Natural killer cell (primary cell): ENCODE results near the gene DIRAS1. TPM values are rescaled to one million over a fixed set of nuclear protein-coding genes. Genes with fewer than 3 reads are reported as not detected.

Experiments
- ATAC-seq, 3 donors: fragments of 150-1000 bp in 2 of 3; fragments of 200-7000 bp in 1 of 3; cut with Tn5 transposase; 1 replicate in 1 of 3; 2 replicates in 2 of 3; pipeline ENCODE4 v1.10.0; 2021; ENCODE audit warnings: mild to moderate bottlenecking in 2 of 3, moderate library complexity in 2 of 3
- DNase-seq, 2 donors: peaks; one replicate each; pipeline versions ENCODE4 v3.0.0 to v3.0.0-alpha.2; 2013 to 2021; ENCODE audit warnings: mixed read lengths in 1 of 2
- H3K27ac ChIP-seq: one replicate; pipeline ENCODE4 v1.5.1; 2013; ENCODE audit warnings: mild to moderate bottlenecking, low read length
- H3K27me3 ChIP-seq: one replicate; pipeline ENCODE4 v1.6.1; 2013; ENCODE audit warnings: low read length; ENCODE audit not compliant: control insufficient read depth, insufficient read depth
- H3K36me3 ChIP-seq: one replicate; pipeline ENCODE4 v1.6.1; 2013; ENCODE audit warnings: low read length; ENCODE audit not compliant: control insufficient read depth, insufficient read depth
- H3K4me1 ChIP-seq: one replicate; pipeline ENCODE4 v1.6.1; 2013; ENCODE audit warnings: low read length; ENCODE audit not compliant: control insufficient read depth, insufficient read depth
- H3K4me3 ChIP-seq: one replicate; pipeline ENCODE4 v1.5.1; 2013; ENCODE audit warnings: low read length
- H3K9me3 ChIP-seq: one replicate; pipeline ENCODE4 v1.6.1; 2013; ENCODE audit warnings: low read length; ENCODE audit not compliant: control insufficient read depth, insufficient read depth
- H3K27ac Mint-ChIP-seq, 2 donors: one replicate each; pipeline ENCODE4 v1.8.0; 2022; ENCODE audit warnings: mild to moderate bottlenecking in 2 of 2, mixed read lengths in 2 of 2, moderate library complexity in 1 of 2
- H3K27me3 Mint-ChIP-seq, 2 donors: one replicate each; pipeline ENCODE4 v1.8.0; 2022; ENCODE audit warnings: low read depth in 2 of 2, mixed read lengths in 2 of 2
- H3K36me3 Mint-ChIP-seq: one replicate; pipeline ENCODE4 v1.8.0; 2022; ENCODE audit warnings: mixed read lengths
- H3K4me1 Mint-ChIP-seq, 2 donors: one replicate each; pipeline ENCODE4 v1.8.0; 2022; ENCODE audit warnings: mixed read lengths in 2 of 2
- H3K4me3 Mint-ChIP-seq: one replicate; pipeline ENCODE4 v1.8.0; 2022; ENCODE audit warnings: mild to moderate bottlenecking, moderate library complexity, mixed read lengths
- H3K9me3 Mint-ChIP-seq, 2 donors: one replicate each; pipeline ENCODE4 v1.8.0; 2022; ENCODE audit warnings: mixed read lengths in 2 of 2
- WGBS: methylation state at CpG from one replicate; pipeline ENCODE4 v1.1.7; 2013; ENCODE audit warnings: missing lambda C conversion rate; ENCODE audit not compliant: insufficient coverage; 5-methylcytosine and 5-hydroxymethylcytosine counted together
- intact Hi-C: fragments of 100-400 bp; cut with micrococcal nuclease; formaldehyde crosslinking; loops from one replicate; pipeline ENCODE4 v1.14.2; 2022
- total RNA-seq, 4 donors: library from RNA; stranded (reverse); fragments of 120-200 nt in 1 of 4; gene quantifications; one replicate each; pipeline versions ENCODE4 v1.2.3 to v1.2.4, GENCODE V29; 2013 to 2022
- TF ChIP-seq, protein P1 (sequence below): fragments of 200-600 bp; IDR thresholded peaks from one replicate; pipeline ENCODE4 v1.8.0; 2022; ENCODE audit warnings: antibody characterized with exemption

The DIRAS1 gene
- total RNA-seq, 3 donors from 2014 or later (not counting 1 experiment from before 2014, with no cell fraction given) = 0.12 to 0.48 (median 0.18) TPM

GRCh38 chr19:2727640-2727944 lies 6.4 kb upstream of the DIRAS1 start:
- WGBS = 85% methylated on average over 16 of the region's 16 CpGs
- Histone ChIP-seq H3K9me3 (no peaks in the 10 kb centered on the region), H3K36me3 (peaks cover 4% of the 10 kb centered on the region), H3K4me3 (no peak overlapping the region), H3K27me3 (peaks cover under 1% of the 10 kb centered on the region), H3K27ac (no peak overlapping the region), H3K4me1 (peaks cover 10% of the 10 kb centered on the region)
- Mint-ChIP-seq H3K27me3 (peaks cover 7 to 8% of the 10 kb centered on the region in 2 donors), H3K9me3 (no peaks in the 10 kb centered on the region), H3K36me3 (no peaks in the 10 kb centered on the region), H3K4me1 (peaks cover 5% of the 10 kb centered on the region in 2 donors), H3K4me3 (no peak overlapping the region), H3K27ac (no peak overlapping the region)
- TF ChIP-seq, protein P1, sequence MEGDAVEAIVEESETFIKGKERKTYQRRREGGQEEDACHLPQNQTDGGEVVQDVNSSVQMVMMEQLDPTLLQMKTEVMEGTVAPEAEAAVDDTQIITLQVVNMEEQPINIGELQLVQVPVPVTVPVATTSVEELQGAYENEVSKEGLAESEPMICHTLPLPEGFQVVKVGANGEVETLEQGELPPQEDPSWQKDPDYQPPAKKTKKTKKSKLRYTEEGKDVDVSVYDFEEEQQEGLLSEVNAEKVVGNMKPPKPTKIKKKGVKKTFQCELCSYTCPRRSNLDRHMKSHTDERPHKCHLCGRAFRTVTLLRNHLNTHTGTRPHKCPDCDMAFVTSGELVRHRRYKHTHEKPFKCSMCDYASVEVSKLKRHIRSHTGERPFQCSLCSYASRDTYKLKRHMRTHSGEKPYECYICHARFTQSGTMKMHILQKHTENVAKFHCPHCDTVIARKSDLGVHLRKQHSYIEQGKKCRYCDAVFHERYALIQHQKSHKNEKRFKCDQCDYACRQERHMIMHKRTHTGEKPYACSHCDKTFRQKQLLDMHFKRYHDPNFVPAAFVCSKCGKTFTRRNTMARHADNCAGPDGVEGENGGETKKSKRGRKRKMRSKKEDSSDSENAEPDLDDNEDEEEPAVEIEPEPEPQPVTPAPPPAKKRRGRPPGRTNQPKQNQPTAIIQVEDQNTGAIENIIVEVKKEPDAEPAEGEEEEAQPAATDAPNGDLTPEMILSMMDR = no peak
- DNase-seq (no peak), ATAC-seq (no peak)
- intact Hi-C loops = no loop called here

GRCh38 chr19:2726904-2727639 lies 5.9 kb upstream of the DIRAS1 start:
- H3K9me3 Mint-ChIP-seq = no peaks in the 10 kb centered on the region
- H3K36me3 Mint-ChIP-seq = no peaks in the 10 kb centered on the region
- H3K27ac ChIP-seq = no peak overlapping the region
- no peaks in the 10 kb centered on the region for H3K9me3 ChIP-seq
- TF ChIP-seq, protein P1 = no peak
- no peak overlapping the region for H3K27ac Mint-ChIP-seq
- peaks cover 5% of the 10 kb centered on the region in 2 donors for H3K4me1 Mint-ChIP-seq
- no peak overlapping the region for H3K4me3 ChIP-seq
- peaks cover 1% of the 10 kb centered on the region for H3K36me3 ChIP-seq
- WGBS = 28% methylated on average over 26 of the region's 26 CpGs
- H3K27me3 ChIP-seq = peaks cover 5% of the 10 kb centered on the region
- peaks cover 8 to 10% of the 10 kb centered on the region in 2 donors for H3K27me3 Mint-ChIP-seq
- H3K4me3 Mint-ChIP-seq = no peak overlapping the region
- intact Hi-C loops = no loop called here
- peaks cover 10% of the 10 kb centered on the region for H3K4me1 ChIP-seq
- no peak for DNase-seq
- ATAC-seq = peak in 1 of 3 donors; percentile 63

- intact Hi-C loops = no loop called here
- H3K9me3 ChIP-seq = no peaks in the 10 kb centered on the region
- H3K36me3 ChIP-seq = no peaks in the 10 kb centered on the region
- ATAC-seq = no peak
- H3K4me1 ChIP-seq = peaks cover 13% of the 10 kb centered on the region
- H3K9me3 Mint-ChIP-seq = no peaks in the 10 kb centered on the region
- no peak overlapping the region for H3K27ac ChIP-seq
- peaks cover 5% of the 10 kb centered on the region in 2 donors for H3K4me1 Mint-ChIP-seq
- H3K4me3 ChIP-seq = no peak overlapping the region
- no peak overlapping the region for H3K4me3 Mint-ChIP-seq
- H3K27me3 Mint-ChIP-seq = peaks cover 8 to 10% of the 10 kb centered on the region in 2 donors
- H3K27me3 ChIP-seq = peaks cover 10% of the 10 kb centered on the region
- 61% methylated on average over 15 of the region's 15 CpGs for WGBS
- H3K27ac Mint-ChIP-seq = no peak overlapping the region
- H3K36me3 Mint-ChIP-seq = no peaks in the 10 kb centered on the region
- TF ChIP-seq, protein P1 = no peak
- DNase-seq = no peak
These were observed 5.1 kb upstream of the DIRAS1 start for GRCh38 chr19:2726160-2726855.
